ENCODE data around the gene SPINT1.

- TF ChIP-seq ZNF426 (tag by site-specific recombination; IDR thresholded peaks at IDR 0.05): no peak
- no peak for TF ChIP-seq ZBTB49 (tag by site-specific recombination; IDR thresholded peaks at IDR 0.05; ENCODE audit: low read depth)
- TF ChIP-seq CTCF (tag by site-specific recombination; IDR thresholded peaks at IDR 0.05): no peak
- no peak for TF ChIP-seq ZNF155 (tag by site-specific recombination; IDR thresholded peaks at IDR 0.05)
- no peak for TF ChIP-seq ZNF148 (tag by site-specific recombination; IDR thresholded peaks at IDR 0.05; ENCODE audit: borderline replicate concordance)
- no peak for TF ChIP-seq ZNF623 (tag by site-specific recombination; IDR thresholded peaks at IDR 0.05)
- TF ChIP-seq ZNF280D (tag by site-specific recombination; IDR thresholded peaks at IDR 0.05): no peak
- no peak for TF ChIP-seq ZNF704 (tag by site-specific recombination; IDR thresholded peaks at IDR 0.05)
- no peak for TF ChIP-seq ZNF600 (tag by site-specific recombination; IDR thresholded peaks at IDR 0.05)
- no peak for TF ChIP-seq PRDM1 (tag by site-specific recombination; IDR thresholded peaks at IDR 0.05)
- TF ChIP-seq ZNF121 (tag by site-specific recombination; IDR thresholded peaks at IDR 0.05): no peak
- TF ChIP-seq REST (tag by site-specific recombination; IDR thresholded peaks at IDR 0.05): no peak
Observed at GRCh38 chr15:40893019-40893670, 49.3 kb downstream of the SPINT1 start.
